GM19397 (cell line): ENCODE data around the gene BANP.
"Not testable (repeated sequence)": the region's sequence is repeated elsewhere in the genome, so short reads cannot be mapped to it uniquely, and the experiment has no call there.

ENCODE experiments used
- ATAC-seq: cut with Tn5 transposase; IDR thresholded peaks from one replicate; pipeline ENCODE4 v1.9.1; 2021; ENCODE audit warnings: mild to moderate bottlenecking, moderate library complexity; ENCODE audit not compliant: unreplicated experiment

Gene BANP

DNA sequence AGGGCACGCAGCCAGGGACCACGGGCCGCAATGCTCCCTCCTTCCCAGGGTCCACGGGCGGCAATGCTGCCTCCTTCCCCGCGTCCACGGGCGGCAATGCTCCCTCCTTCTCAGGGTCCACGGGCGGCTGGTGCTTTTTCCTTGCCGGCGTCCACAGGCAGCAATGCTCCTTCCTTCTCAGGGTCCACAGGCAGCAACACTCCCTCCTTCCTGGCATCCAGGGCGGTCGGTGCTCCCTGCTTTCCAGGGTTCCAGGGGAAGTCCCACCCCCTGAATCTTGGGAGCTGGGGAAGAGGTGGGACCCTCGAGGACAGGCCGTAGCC lies 143.0 kb downstream of the BANP start:
- ATAC-seq, result not testable (repeated sequence)

DNA sequence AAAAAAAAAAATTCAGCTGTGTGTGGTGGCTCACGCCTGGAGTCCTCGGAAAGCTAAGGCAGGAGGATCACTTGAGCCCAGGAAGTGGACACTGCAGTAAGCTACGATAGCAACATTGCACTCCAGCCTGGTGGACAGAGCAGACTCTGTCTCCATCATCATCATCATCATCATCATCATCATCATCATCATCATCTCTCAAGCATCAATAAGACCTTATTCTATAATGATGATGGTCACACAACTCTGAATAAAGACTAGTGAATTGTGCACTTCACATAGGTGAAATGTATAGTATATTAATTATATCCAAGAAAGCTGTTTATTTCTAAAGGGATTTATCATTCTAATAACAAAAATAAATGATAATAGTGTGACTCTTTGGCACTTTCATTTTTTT lies 143.7 kb downstream of the BANP start:
- ATAC-seq, result not testable (repeated sequence)

- not testable (repeated sequence) for ATAC-seq
Observed at GRCh38 chr16:88096659-88097058, 145.4 kb downstream of the BANP start.

GRCh38 chr16:88098731-88099562 lies 147.7 kb downstream of the BANP start:
- not testable (repeated sequence) for ATAC-seq

GRCh38 chr16:88099563-88099890 lies 148.3 kb downstream of the BANP start:
- ATAC-seq, result no peak

GRCh38 chr16:88099956-88100355 lies 148.7 kb downstream of the BANP start:
- not testable (repeated sequence) for ATAC-seq

DNA sequence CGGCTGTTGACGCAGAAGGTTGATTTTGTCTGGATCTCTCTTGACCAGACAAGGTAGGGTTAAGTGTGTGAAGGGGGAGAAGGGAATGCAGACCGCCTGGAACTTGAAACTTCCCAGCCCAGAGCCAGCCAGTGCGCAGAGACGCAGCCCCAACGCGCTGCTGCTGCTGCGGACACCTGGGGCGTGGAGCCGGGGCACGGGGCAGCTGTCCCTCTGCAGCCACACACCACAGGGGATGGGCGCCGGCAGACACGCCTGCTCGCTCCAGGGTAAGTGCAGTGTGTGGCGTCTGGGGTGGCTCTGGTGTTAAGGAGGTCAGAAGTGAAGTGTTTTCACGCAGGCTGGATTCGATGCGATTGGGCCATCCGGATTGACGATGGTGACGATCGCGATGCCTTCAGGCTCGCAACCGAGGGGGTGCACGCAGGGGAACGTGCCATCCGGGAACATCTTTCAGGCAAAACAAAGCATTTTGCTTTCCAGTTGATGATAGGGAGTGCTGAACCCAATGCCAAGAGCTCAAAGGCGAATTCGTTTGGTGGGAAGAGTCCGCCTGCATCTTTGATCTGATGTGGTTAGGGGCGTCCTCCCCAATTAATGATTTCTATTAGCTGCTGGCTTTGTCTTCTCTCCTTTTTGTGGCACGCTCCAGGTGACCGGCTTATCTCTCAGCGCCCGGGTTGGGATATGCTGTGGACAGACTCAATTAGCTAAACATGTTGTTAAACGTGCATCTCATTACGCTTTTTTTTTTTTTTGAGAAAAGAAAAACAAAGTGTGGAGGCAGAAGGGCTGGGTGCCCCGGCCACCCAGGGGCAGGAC lies 149.8 kb downstream of the BANP start:
- ATAC-seq, result not testable (repeated sequence)

GRCh38 chr16:88101623-88102105 lies 150.4 kb downstream of the BANP start:
- ATAC-seq, result not testable (repeated sequence)

DNA sequence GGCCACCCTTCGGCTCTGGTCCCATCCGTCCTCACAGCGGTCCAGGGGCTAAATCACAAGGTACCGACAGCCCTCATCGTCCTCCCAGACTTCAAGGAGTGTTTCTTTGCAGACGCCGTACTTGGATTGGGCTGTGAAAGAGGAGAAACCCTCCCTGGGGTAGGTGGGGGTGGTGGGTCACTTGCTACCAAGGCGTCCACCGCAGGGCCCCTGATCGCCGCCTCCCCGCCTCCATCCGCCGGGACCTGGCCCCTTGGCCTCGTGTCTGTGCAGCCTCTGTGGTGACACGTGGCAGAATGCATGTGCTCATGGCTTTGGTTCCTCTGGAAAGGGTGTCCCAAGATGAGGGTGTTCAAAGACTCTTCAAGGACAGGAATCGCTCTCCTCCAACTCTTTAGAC lies 151.4 kb downstream of the BANP start:
- no peak for ATAC-seq

- ATAC-seq, result no peak
Observed at GRCh38 chr16:88103011-88103410, 151.8 kb downstream of the BANP start.

GRCh38 chr16:88103581-88104188 lies 152.5 kb downstream of the BANP start:
- no peak for ATAC-seq

DNA sequence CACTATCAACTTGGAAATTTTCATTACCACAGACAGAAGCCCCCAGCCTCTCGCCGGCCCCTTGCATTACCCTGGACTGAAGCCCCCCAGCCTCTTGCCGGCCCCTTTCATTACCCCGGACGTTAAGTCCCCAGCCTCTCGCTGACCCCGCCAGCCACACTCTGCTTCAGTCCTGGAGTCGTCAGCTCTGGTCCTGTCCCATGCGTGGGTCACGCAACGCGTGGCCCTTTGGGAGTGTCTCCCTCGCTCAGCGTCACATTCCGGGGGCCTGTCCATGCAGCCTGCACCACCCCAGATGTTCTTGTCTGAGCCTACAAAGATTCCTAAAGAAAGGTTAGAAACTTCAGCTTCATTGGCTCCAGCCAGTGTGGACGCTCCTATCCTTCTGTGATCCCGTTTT lies 153.1 kb downstream of the BANP start:
- ATAC-seq, result not testable (repeated sequence)

GRCh38 chr16:88105574-88106140 lies 154.4 kb downstream of the BANP start:
- ATAC-seq, result not testable (repeated sequence)

GRCh38 chr16:88106566-88106965 lies 155.3 kb downstream of the BANP start:
- ATAC-seq, result not testable (repeated sequence)

- no peak for ATAC-seq
Observed at GRCh38 chr16:88108762-88109161, 157.5 kb downstream of the BANP start.

DNA sequence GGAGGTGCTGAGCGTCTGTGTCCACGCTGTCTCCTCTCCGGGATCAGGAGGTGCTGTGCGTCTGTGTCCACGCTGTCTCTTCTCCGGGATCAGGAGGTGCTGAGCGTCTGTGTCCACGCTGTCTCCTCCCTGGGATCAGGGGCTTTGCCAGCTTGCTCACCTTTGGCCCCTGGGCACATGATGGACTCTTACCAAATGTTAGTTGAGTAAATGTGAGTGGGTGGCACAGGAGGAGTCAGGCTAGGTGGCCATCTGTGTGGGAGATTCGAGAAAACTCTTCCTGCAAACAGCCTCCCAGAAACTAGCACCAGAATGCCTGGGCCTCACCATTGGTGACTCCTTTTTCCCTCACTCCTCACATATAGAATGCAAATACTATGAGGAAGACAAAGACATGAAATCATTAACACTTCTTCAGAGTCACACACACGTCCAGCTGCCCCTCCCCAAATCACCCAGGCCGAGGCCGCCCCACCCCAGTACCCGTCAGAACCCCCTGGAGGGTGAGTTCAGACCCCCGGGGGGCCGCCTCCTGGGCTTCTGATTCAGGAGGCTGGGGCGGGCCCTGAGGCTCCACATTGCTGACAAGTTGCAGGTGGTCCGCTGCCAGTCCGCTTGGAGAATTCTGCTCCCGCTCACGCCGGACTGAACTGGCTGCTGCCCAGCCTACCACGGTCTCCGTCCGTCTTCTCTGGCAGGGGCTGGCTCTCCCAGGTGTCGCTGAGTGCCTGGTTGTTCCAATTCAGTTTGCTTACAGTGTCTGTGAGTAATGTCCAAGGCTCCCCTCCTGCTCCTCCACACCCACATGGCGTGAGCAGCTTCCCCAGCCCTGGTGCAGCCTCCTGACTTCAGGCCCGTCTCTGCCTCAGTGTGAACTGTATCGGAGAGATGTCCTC lies 158.7 kb downstream of the BANP start:
- not testable (repeated sequence) for ATAC-seq

DNA sequence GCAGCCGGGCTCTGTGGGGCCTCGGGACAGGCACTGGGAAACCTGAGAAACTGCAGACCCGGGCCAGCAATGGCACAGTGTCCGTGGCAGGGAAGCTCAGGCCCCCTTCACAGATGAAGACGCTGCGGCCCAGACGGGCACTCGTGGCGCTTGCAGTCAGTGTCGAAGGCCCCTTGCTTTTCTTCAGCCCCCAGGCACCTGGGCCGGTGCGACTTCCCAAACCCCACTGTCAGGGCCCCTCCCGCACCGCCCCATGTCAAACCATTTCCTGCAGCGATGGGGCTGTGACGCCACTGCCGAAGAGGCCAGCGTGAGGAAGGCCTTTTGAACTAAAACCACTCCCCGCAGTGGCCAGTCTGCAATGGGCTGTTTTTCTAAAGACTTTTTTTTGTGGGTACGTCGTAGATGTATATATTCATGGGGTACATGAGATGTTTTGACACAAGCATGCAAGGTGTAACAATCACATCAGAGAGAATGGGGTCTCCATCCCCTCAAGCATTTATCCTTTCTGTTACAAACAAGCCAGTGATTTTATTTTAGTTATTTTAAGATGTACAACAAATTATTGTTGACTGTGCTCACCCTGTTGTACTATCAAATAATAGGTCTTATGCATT lies 159.8 kb downstream of the BANP start:
- not testable (repeated sequence) for ATAC-seq

DNA sequence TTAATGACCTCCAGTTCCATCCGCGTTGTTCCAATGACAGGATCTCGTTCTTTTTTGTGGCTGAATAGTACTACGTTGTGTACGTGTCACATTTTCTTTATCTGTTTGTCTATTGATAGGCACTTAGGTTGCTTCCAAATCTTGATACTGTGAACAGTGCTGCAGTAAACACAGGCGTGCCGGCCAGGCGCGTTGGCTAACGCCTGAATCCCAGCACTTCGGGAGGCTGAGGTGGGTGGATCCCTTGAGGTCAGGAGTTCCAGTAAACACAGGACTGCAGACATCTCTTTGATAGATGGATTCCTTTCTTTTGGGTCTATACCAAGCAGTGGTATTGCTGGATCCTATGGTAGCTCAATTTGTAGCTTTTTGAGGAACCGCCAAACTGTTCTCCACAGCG lies 160.7 kb downstream of the BANP start:
- ATAC-seq, result not testable (repeated sequence)

- ATAC-seq, result no peak
Observed at GRCh38 chr16:88113545-88114045, 162.4 kb downstream of the BANP start.
